Sigmoid colon (tissue), 3 donors: ENCODE results near the gene RPL10.

Source experiments
- CTCF ChIP-seq, 4 experiments: fragments of 450-650 bp in 3 of 4; fragments of 200-600 bp in 1 of 4; IDR thresholded peaks; one replicate each; pipeline ENCODE4 v1.5.1; 2016 to 2019; ENCODE audit warnings: antibody characterized with exemption in 4 of 4, mild to moderate bottlenecking in 3 of 4, moderate library complexity in 2 of 4
- POLR2A ChIP-seq, 2 donors: fragments of 450-650 bp; IDR thresholded peaks; one replicate each; pipeline ENCODE4 v1.6.1; 2016; ENCODE audit warnings: antibody characterized with exemption in 2 of 2, mild to moderate bottlenecking in 2 of 2, moderate library complexity in 2 of 2

- TF ChIP-seq CTCF (IDR thresholded peaks at IDR 0.05) (no peak), POLR2A (IDR thresholded peaks at IDR 0.05) (no peak)
Observed at GRCh38 chrX:154419688-154420401, 21.7 kb downstream of the RPL10 start.
